CD14-positive monocyte (primary cell): ENCODE data around the gene CENPH. TPM values are rescaled to one million over a fixed set of nuclear protein-coding genes. Genes with fewer than 3 reads are reported as not detected.
A peak's percentile ranks its signal among the peaks of the same experiment; 100 is the strongest.

Source experiments
- DNase-seq, 3 donors: peaks; one replicate each; pipeline ENCODE4 v3.0.0-alpha.2; 2011 to 2022
- H2AFZ ChIP-seq: 2 replicates; pipeline ENCODE4 v1.6.0; 2012; ENCODE audit warnings: mild to moderate bottlenecking, low read depth, low read length, inconsistent platforms; ENCODE audit not compliant: insufficient read depth, poor library complexity, severe bottlenecking
- H3K27ac ChIP-seq, 2 donors: 1 replicate in 1 of 2; 2 replicates in 1 of 2; pipeline ENCODE4 v1.5.1; 2012 to 2013; ENCODE audit warnings: low read length in 2 of 2, control low read depth in 1 of 2, inconsistent platforms in 1 of 2, low read depth in 1 of 2, mild to moderate bottlenecking in 1 of 2
- H3K27me3 ChIP-seq, 2 donors: one replicate each; pipeline versions ENCODE4 v1.6.0 to v1.6.1; 2011 to 2013; ENCODE audit warnings: low read length in 2 of 2; ENCODE audit not compliant: control insufficient read depth in 2 of 2, insufficient read depth in 2 of 2
- H3K36me3 ChIP-seq, 2 donors: replicated peaks in 1 of 2; 1 replicate in 1 of 2; 2 replicates in 1 of 2; pipeline versions ENCODE4 v1.5.1 to v1.6.1; 2012 to 2013; ENCODE audit warnings: low read length in 2 of 2, control low read depth in 1 of 2, inconsistent platforms in 1 of 2, mild to moderate bottlenecking in 1 of 2; ENCODE audit not compliant: insufficient read depth in 2 of 2, control insufficient read depth in 1 of 2
- H3K4me1 ChIP-seq, 2 donors: 1 replicate in 1 of 2; 2 replicates in 1 of 2; pipeline versions ENCODE4 v1.5.1 to v1.6.1; 2012 to 2013; ENCODE audit warnings: low read length in 2 of 2, control low read depth in 1 of 2, inconsistent platforms in 1 of 2, mild to moderate bottlenecking in 1 of 2, moderate library complexity in 1 of 2; ENCODE audit not compliant: insufficient read depth in 2 of 2, control insufficient read depth in 1 of 2
- H3K4me2 ChIP-seq: replicated peaks from 2 replicates; pipeline ENCODE3; 2012; ENCODE audit warnings: low read length, moderate library complexity, mild to moderate bottlenecking; ENCODE audit not compliant: poor library complexity, severe bottlenecking; ENCODE audit errors: extremely low read depth
- H3K4me3 ChIP-seq, 3 experiments: fragments of 200-600 bp in 1 of 3; sonication (generic) in 1 of 3; replicated peaks in 1 of 3; 1 replicate in 2 of 3; 2 replicates in 1 of 3; pipeline ENCODE4 v1.5.1; 2011 to 2013; ENCODE audit warnings: low read length in 3 of 3, mild to moderate bottlenecking in 3 of 3, control low read depth in 2 of 3, low read depth in 2 of 3, inconsistent platforms in 1 of 3, moderate library complexity in 1 of 3
- H3K79me2 ChIP-seq: 2 replicates; pipeline ENCODE4 v1.6.0; 2012; ENCODE audit warnings: mild to moderate bottlenecking, control low read depth, inconsistent platforms, low read length, moderate library complexity; ENCODE audit not compliant: insufficient read depth
- H3K9ac ChIP-seq: 2 replicates; pipeline ENCODE4 v1.6.0; 2017; ENCODE audit warnings: low read length, mild to moderate bottlenecking; ENCODE audit not compliant: insufficient read depth, poor library complexity, severe bottlenecking
- H3K9me3 ChIP-seq, 2 donors: replicated peaks in 1 of 2; 1 replicate in 1 of 2; 2 replicates in 1 of 2; pipeline versions ENCODE4 v1.5.1 to v1.6.1; 2012 to 2013; ENCODE audit warnings: low read length in 2 of 2, control low read depth in 1 of 2; ENCODE audit not compliant: control insufficient read depth in 1 of 2, insufficient read depth in 1 of 2
- H4K20me1 ChIP-seq: 2 replicates; pipeline ENCODE4 v1.6.0; 2012; ENCODE audit warnings: mild to moderate bottlenecking, low read length, control low read depth, moderate library complexity; ENCODE audit not compliant: insufficient read depth
- H3K27ac Mint-ChIP-seq, 7 donors: one replicate each; pipeline ENCODE4 v1.8.0; 2020; ENCODE audit warnings: mild to moderate bottlenecking in 7 of 7, mixed read lengths in 7 of 7, moderate library complexity in 6 of 7, inconsistent platforms in 2 of 7
- H3K27me3 Mint-ChIP-seq, 3 donors: one replicate each; pipeline ENCODE4 v1.8.0; 2021 to 2022; ENCODE audit warnings: low read depth in 3 of 3, mild to moderate bottlenecking in 3 of 3, mixed read lengths in 3 of 3, moderate library complexity in 3 of 3, inconsistent platforms in 1 of 3
- H3K36me3 Mint-ChIP-seq, 2 donors: one replicate each; pipeline ENCODE4 v1.8.0; 2020; ENCODE audit warnings: mixed read lengths in 2 of 2, inconsistent platforms in 1 of 2, mild to moderate bottlenecking in 1 of 2
- H3K4me1 Mint-ChIP-seq: one replicate; pipeline ENCODE4 v1.8.0; 2020; ENCODE audit warnings: mild to moderate bottlenecking, mixed read lengths
- H3K4me3 Mint-ChIP-seq, 2 donors: one replicate each; pipeline ENCODE4 v1.8.0; 2020; ENCODE audit warnings: mild to moderate bottlenecking in 2 of 2, mixed read lengths in 2 of 2, moderate library complexity in 1 of 2
- H3K9me3 Mint-ChIP-seq, 7 donors: one replicate each; pipeline ENCODE4 v1.8.0; 2020 to 2022; ENCODE audit warnings: mixed read lengths in 7 of 7, mild to moderate bottlenecking in 6 of 7, moderate library complexity in 6 of 7, inconsistent platforms in 2 of 7
- CTCF ChIP-seq: fragments of 200-600 bp; IDR thresholded peaks from one replicate; pipeline ENCODE4 v1.8.0; 2022; ENCODE audit warnings: antibody characterized with exemption, mild to moderate bottlenecking
- WGBS: methylation state at CpG from one replicate; pipeline ENCODE4 v1.1.5; 2013; ENCODE audit warnings: missing lambda C conversion rate; ENCODE audit not compliant: insufficient coverage; 5-methylcytosine and 5-hydroxymethylcytosine counted together
- intact Hi-C, 2 donors: fragments of 100-400 bp; cut with micrococcal nuclease; formaldehyde crosslinking; loops; one replicate each; pipeline versions ENCODE4 v1.15.0 to v1.15.1; 2023
- polyA plus RNA-seq, 3 donors: library from polyadenylated mRNA; depleted of rRNA in 1 of 3; unstranded in 2 of 3; stranded (reverse) in 1 of 3; fragments of 300-500 nt in 2 of 3; fragments of >200 nt in 1 of 3; fragmentation: Illumina TruSeq in 2 of 3; gene quantifications; 1 replicate in 2 of 3; 2 replicates in 1 of 3; pipeline ENCODE4 v1.2.3, GENCODE V29; 2012 to 2021

CENPH gene
- polyA plus RNA-seq, 3 donors: 0.57 to 0.73 (median 0.61) TPM

- Histone ChIP-seq H3K4me2 (peak overlapping the region; percentile 92), H3K36me3 (no peaks in the 10 kb centered on the region), H3K9me3 (no peaks in the 10 kb centered on the region), H3K27me3 (no peaks in the 10 kb centered on the region), H3K79me2 (no peaks in the 10 kb centered on the region), H4K20me1 (no peaks in the 10 kb centered on the region), H3K4me1 (peaks cover 12 to 17% of the 10 kb centered on the region in 2 donors), H3K27ac (peak overlapping the region; percentile 57 to 89), H3K9ac (peak overlapping the region; percentile 68), H2AFZ (peak overlapping the region; percentile 100), H3K4me3 (peak overlapping the region; percentile 84 to 99 (median 88))
- H3K36me3 Mint-ChIP-seq: peaks cover 0 to 3% of the 10 kb centered on the region in 2 donors
- DNase-seq: no peak
- H3K4me3 Mint-ChIP-seq: peak overlapping the region; percentile 93 to 97
- H3K4me1 Mint-ChIP-seq: peaks cover 14% of the 10 kb centered on the region
- TF ChIP-seq CTCF: no peak
- WGBS: 25% methylated on average over 7 of the region's 8 CpGs
- H3K27ac Mint-ChIP-seq: peak overlapping the region; percentile 88 to 97 (median 95)
- intact Hi-C loops: loop anchor here in 1 of 2 donors (2.0 kb wide), 1 partner anchor 22 kb away; the partner anchor contains the start of gene CCNB1
- peaks cover 0 to 2% (median 0%) of the 10 kb centered on the region in 3 donors for H3K27me3 Mint-ChIP-seq
- H3K9me3 Mint-ChIP-seq: no peaks in the 10 kb centered on the region
These were observed 597 bp upstream of the CENPH start for GRCh38 chr5:69188811-69189161.

- no peaks in the 10 kb centered on the region for H3K9me3 ChIP-seq
- Mint-ChIP-seq H3K4me1 (peaks cover 36% of the 10 kb centered on the region), H3K36me3 (peaks cover 0 to 2% of the 10 kb centered on the region in 2 donors), H3K27me3 (no peaks in the 10 kb centered on the region), H3K9me3 (no peaks in the 10 kb centered on the region), H3K4me3 (no peak overlapping the region), H3K27ac (no peak overlapping the region)
- WGBS: no CpG with 5 or more reads among the region's 1 CpG
- H3K27me3 ChIP-seq: no peaks in the 10 kb centered on the region
- no peak for DNase-seq
- no peak overlapping the region for H3K4me2 ChIP-seq
- H4K20me1 ChIP-seq: no peaks in the 10 kb centered on the region
- peaks cover 21 to 24% of the 10 kb centered on the region in 2 donors for H3K4me1 ChIP-seq
- H3K4me3 ChIP-seq: no peak overlapping the region
- H3K27ac ChIP-seq: no peak overlapping the region
- H3K79me2 ChIP-seq: no peaks in the 10 kb centered on the region
- intact Hi-C loops: no loop called here
- no peak for TF ChIP-seq CTCF
- H3K9ac ChIP-seq: no peak overlapping the region
- no peaks in the 10 kb centered on the region for H3K36me3 ChIP-seq
- no peak overlapping the region for H2AFZ ChIP-seq
These were observed 13.1 kb downstream of the CENPH start for GRCh38 chr5:69202497-69202896.
